OCI-LY7 (cell line): ENCODE results near the gene CAMKV.

Source experiments
- CTCF ChIP-seq: fragments of 200-600 bp; sonication (generic); conservative IDR thresholded peaks from 2 replicates; pipeline ENCODE4 v1.5.1; 2014; ENCODE audit warnings: mild to moderate bottlenecking, antibody characterized with exemption, low read length, moderate library complexity, mixed read lengths
- EZH2phosphoT487 ChIP-seq: fragments of 200-600 bp; sonication (generic); IDR thresholded peaks from 2 replicates; pipeline ENCODE4 v1.6.1; 2018; ENCODE audit warnings: low read depth, borderline replicate concordance, mild to moderate bottlenecking, mixed run types, antibody characterized with exemption, low read length, moderate library complexity, mixed read lengths

DNA sequence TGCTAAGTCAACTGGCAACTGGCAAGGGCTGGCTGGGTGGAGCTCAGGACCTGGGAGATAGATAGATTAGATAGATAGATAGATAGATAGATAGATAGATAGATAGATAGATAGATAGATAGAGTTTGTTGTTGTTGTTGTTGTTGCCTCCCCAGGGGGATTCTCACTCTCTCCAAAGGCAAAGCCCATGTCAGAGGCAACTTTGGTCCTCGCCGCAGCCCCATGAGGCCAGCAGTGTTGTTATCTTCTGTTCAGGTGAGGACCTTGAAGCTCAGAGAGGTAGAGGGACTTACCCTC lies 41.4 kb upstream of the CAMKV start:
- TF ChIP-seq CTCF = no peak
- TF ChIP-seq EZH2phosphoT487 = no peak
